ENCODE data around the gene ADAMTS13. TPM values are rescaled to one million over a fixed set of nuclear protein-coding genes. Genes with fewer than 3 reads are reported as not detected.

ADAMTS13 gene
- total and polyA plus RNA-seq, 4 donors = 6.5 to 13.3 (median 10.4) TPM

- TF ChIP-seq, protein P1, sequence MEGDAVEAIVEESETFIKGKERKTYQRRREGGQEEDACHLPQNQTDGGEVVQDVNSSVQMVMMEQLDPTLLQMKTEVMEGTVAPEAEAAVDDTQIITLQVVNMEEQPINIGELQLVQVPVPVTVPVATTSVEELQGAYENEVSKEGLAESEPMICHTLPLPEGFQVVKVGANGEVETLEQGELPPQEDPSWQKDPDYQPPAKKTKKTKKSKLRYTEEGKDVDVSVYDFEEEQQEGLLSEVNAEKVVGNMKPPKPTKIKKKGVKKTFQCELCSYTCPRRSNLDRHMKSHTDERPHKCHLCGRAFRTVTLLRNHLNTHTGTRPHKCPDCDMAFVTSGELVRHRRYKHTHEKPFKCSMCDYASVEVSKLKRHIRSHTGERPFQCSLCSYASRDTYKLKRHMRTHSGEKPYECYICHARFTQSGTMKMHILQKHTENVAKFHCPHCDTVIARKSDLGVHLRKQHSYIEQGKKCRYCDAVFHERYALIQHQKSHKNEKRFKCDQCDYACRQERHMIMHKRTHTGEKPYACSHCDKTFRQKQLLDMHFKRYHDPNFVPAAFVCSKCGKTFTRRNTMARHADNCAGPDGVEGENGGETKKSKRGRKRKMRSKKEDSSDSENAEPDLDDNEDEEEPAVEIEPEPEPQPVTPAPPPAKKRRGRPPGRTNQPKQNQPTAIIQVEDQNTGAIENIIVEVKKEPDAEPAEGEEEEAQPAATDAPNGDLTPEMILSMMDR (IDR thresholded peaks at IDR 0.05; ENCODE audit: low read depth, low read length, missing input control) = no peak
- no peak for TF ChIP-seq GABPA (IDR thresholded peaks at IDR 0.05 in 1 of 2, conservative IDR thresholded peaks at IDR 0.05 in 1 of 2)
- no peak for TF ChIP-seq HNF4A (conservative IDR thresholded peaks at IDR 0.05)
- TF ChIP-seq MAX (IDR thresholded peaks at IDR 0.05) = no peak
- TF ChIP-seq JUND (IDR thresholded peaks at IDR 0.05) = no peak
These were observed 66.6 kb downstream of the ADAMTS13 start (continued) for GRCh38 chr9:133488686-133489252.

- Histone ChIP-seq H3K9me3 (ENCODE audit: control insufficient read depth in 4 of 4, low read length in 3 of 4) (no peaks in the 10 kb centered on the region), H3K4me1 (ENCODE audit: control insufficient read depth in 4 of 4, insufficient read depth in 4 of 4, low read length in 3 of 4) (peaks cover 0 to 6% (median 1%) of the 10 kb centered on the region in 4 donors), H3K27ac (ENCODE audit: low read depth in 1 of 2, low read length in 2 of 2) (no peak overlapping the region), H3K36me3 (ENCODE audit: control insufficient read depth in 4 of 4, insufficient read depth in 3 of 4, low read depth in 1 of 4, low read length in 3 of 4) (no peaks in the 10 kb centered on the region), H3K9ac (ENCODE audit: low read depth in 1 of 2, low read length in 2 of 2) (no peak overlapping the region), H3K27me3 (ENCODE audit: control insufficient read depth in 4 of 4, insufficient read depth in 4 of 4, low read length in 3 of 4) (no peaks in the 10 kb centered on the region), H3K4me3 (ENCODE audit: low read depth in 1 of 3, low read length in 3 of 3) (no peak overlapping the region)
- WGBS = 87% methylated on average over 19 of the region's 19 CpGs
- TF ChIP-seq TAF1 (conservative IDR thresholded peaks at IDR 0.05) = no peak
- no peak for TF ChIP-seq JUND (IDR thresholded peaks at IDR 0.05)
- no peak for TF ChIP-seq MAX (IDR thresholded peaks at IDR 0.05)
- TF ChIP-seq REST (IDR thresholded peaks at IDR 0.05) = no peak
- TF ChIP-seq SP1 (IDR thresholded peaks at IDR 0.05) = no peak
- no peak for TF ChIP-seq ATF3 (IDR thresholded peaks at IDR 0.05)
- TF ChIP-seq FOXA1 (IDR thresholded peaks at IDR 0.05) = no peak
- TF ChIP-seq, protein P2, sequence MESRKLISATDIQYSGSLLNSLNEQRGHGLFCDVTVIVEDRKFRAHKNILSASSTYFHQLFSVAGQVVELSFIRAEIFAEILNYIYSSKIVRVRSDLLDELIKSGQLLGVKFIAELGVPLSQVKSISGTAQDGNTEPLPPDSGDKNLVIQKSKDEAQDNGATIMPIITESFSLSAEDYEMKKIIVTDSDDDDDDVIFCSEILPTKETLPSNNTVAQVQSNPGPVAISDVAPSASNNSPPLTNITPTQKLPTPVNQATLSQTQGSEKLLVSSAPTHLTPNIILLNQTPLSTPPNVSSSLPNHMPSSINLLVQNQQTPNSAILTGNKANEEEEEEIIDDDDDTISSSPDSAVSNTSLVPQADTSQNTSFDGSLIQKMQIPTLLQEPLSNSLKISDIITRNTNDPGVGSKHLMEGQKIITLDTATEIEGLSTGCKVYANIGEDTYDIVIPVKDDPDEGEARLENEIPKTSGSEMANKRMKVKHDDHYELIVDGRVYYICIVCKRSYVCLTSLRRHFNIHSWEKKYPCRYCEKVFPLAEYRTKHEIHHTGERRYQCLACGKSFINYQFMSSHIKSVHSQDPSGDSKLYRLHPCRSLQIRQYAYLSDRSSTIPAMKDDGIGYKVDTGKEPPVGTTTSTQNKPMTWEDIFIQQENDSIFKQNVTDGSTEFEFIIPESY (IDR thresholded peaks at IDR 0.05) = no peak
- TF ChIP-seq, protein P1 (IDR thresholded peaks at IDR 0.05; ENCODE audit: low read depth, low read length, missing input control) = no peak
- no peak for TF ChIP-seq RAD21 (IDR thresholded peaks at IDR 0.05)
- DNase-seq (ENCODE audit: low spot score) = no peak
These were observed 67.4 kb downstream of the ADAMTS13 start for GRCh38 chr9:133489253-133490190.

All from liver (tissue), 9 donors.